A673 (cell line): Measurements from ENCODE around the gene VPS4B. TPM values are rescaled to one million over a fixed set of nuclear protein-coding genes. Genes with fewer than 3 reads are reported as not detected.

Experiments used
- BruUV-seq: library from RNA; stranded (reverse); fragments of 400-500 nt; replicated peaks from 2 replicates; lab custom pipeline; 2021; lab: Mats Ljungman, UMichigan
- CTCF ChIA-PET: fragments of 300-600 bp; sonication (Branson Sonifier 250); formaldehyde crosslinking; loops from one replicate; lab custom pipeline; 2022; ENCODE audit warnings: antibody characterized with exemption; lab: Charles Lee
- POLR2A ChIA-PET: fragments of 300-600 bp; sonication (Branson Sonifier 250); formaldehyde crosslinking; loops from one replicate; lab custom pipeline; 2022; ENCODE audit warnings: antibody characterized with exemption; ENCODE audit not compliant: low non-redundant PET; lab: Charles Lee
- DNase-seq: peaks from one replicate; pipeline ENCODE4 v3.0.0-alpha.2; 2015; ENCODE audit warnings: low spot score
- H3K27ac ChIP-seq: fragments of 200-600 bp; sonication (generic); 2 replicates; pipeline ENCODE4 v1.5.1; 2016; ENCODE audit warnings: mixed run types, low read depth, mild to moderate bottlenecking, mixed read lengths, antibody characterized with exemption, low read length; ENCODE audit not compliant: poor library complexity, severe bottlenecking
- H3K27me3 ChIP-seq: fragments of 200-600 bp; sonication (generic); replicated peaks from 2 replicates; pipeline ENCODE4 v1.6.1; 2017; ENCODE audit warnings: mixed run types, low read depth, mild to moderate bottlenecking, mixed read lengths, antibody characterized with exemption, low read length; ENCODE audit not compliant: insufficient read depth, poor library complexity
- H3K36me3 ChIP-seq: fragments of 200-600 bp; sonication (generic); 2 replicates; pipeline ENCODE4 v1.6.1; 2016; ENCODE audit warnings: mixed run types, mild to moderate bottlenecking, mixed read lengths, antibody characterized with exemption, low read length; ENCODE audit not compliant: insufficient read depth, poor library complexity, severe bottlenecking
- H3K4me1 ChIP-seq: fragments of 200-600 bp; sonication (generic); 2 replicates; pipeline ENCODE4 v1.6.1; 2017; ENCODE audit warnings: mixed run types, mild to moderate bottlenecking, mixed read lengths, antibody characterized with exemption, low read length; ENCODE audit not compliant: insufficient read depth, poor library complexity, severe bottlenecking
- H3K4me3 ChIP-seq: fragments of 200-600 bp; sonication (generic); 2 replicates; pipeline ENCODE4 v1.5.1; 2016; ENCODE audit warnings: low read depth, mixed run types, mild to moderate bottlenecking, mixed read lengths, low read length; ENCODE audit not compliant: poor library complexity, severe bottlenecking
- H3K9me3 ChIP-seq: fragments of 200-600 bp; sonication (generic); 2 replicates; pipeline ENCODE4 v1.6.1; 2016; ENCODE audit warnings: mixed run types, low read depth, mild to moderate bottlenecking, mixed read lengths, antibody characterized with exemption, low read length; ENCODE audit not compliant: poor library complexity, severe bottlenecking
- CTCF ChIP-seq: fragments of 300-800, 200-600 bp; sonication (generic); conservative IDR thresholded peaks from 2 replicates; pipeline ENCODE4 v1.5.1; 2017; ENCODE audit warnings: low read depth, mild to moderate bottlenecking, antibody characterized with exemption, low read length, moderate library complexity, mixed read lengths
- EZH2 ChIP-seq: fragments of 200-600 bp; sonication (generic); IDR thresholded peaks from 2 replicates; pipeline ENCODE4 v1.6.1; 2017; ENCODE audit warnings: borderline replicate concordance, low read depth, mild to moderate bottlenecking, mixed read lengths, antibody characterized with exemption, low read length; ENCODE audit not compliant: poor library complexity, severe bottlenecking
- intact Hi-C: fragments of 100-400 bp; cut with micrococcal nuclease; formaldehyde crosslinking; loops from one replicate; pipeline ENCODE4 v1.10.0; 2022; ENCODE audit not compliant: unreplicated experiment
- total RNA-seq: library from RNA; stranded (reverse); gene quantifications from 2 replicates; pipeline ENCODE4 v1.2.3, GENCODE V29; 2021

The VPS4B gene
- total RNA-seq, 1 experiment from 2014 or later, result 94.8 TPM

GRCh38 chr18:63446266-63446665 lies 24.0 kb upstream of the VPS4B start:
- H3K27me3 ChIP-seq, result no peaks in the 10 kb centered on the region
- no peak for DNase-seq
- no TSS peak for BruUV-seq
- POLR2A ChIA-PET, result no interaction called here
- no peak for TF ChIP-seq CTCF
- no peak for TF ChIP-seq EZH2
- intact Hi-C loops, result loop anchor here (10.0 kb wide), 2 partner anchors 59 to 861 kb away; no protein-coding TSS in a partner anchor
- H3K36me3 ChIP-seq, result no peaks in the 10 kb centered on the region
- H3K27ac ChIP-seq, result no peak overlapping the region
- peaks cover 11% of the 10 kb centered on the region for H3K4me1 ChIP-seq
- no peaks in the 10 kb centered on the region for H3K9me3 ChIP-seq
- CTCF ChIA-PET, result no interaction called here
- no peak overlapping the region for H3K4me3 ChIP-seq

GRCh38 chr18:63445037-63445436 lies 22.8 kb upstream of the VPS4B start:
- CTCF ChIA-PET, result no interaction called here
- no peaks in the 10 kb centered on the region for H3K9me3 ChIP-seq
- POLR2A ChIA-PET, result no interaction called here
- no peak overlapping the region for H3K4me3 ChIP-seq
- H3K27ac ChIP-seq, result peak overlapping the region; percentile 29
- no peaks in the 10 kb centered on the region for H3K36me3 ChIP-seq
- BruUV-seq, result no TSS peak
- H3K4me1 ChIP-seq, result peaks cover 16% of the 10 kb centered on the region
- DNase-seq, result no peak
- intact Hi-C loops, result loop anchor here (10.0 kb wide), 2 partner anchors 60 to 860 kb away; no protein-coding TSS in a partner anchor
- H3K27me3 ChIP-seq, result no peaks in the 10 kb centered on the region
- TF ChIP-seq EZH2 (no peak), CTCF (no peak)

GRCh38 chr18:63444580-63444979 lies 22.3 kb upstream of the VPS4B start:
- TF ChIP-seq EZH2 (no peak), CTCF (no peak)
- H3K4me1 ChIP-seq, result peaks cover 20% of the 10 kb centered on the region
- no peaks in the 10 kb centered on the region for H3K36me3 ChIP-seq
- intact Hi-C loops, result loop anchor here (5.0 to 10.0 kb wide), 3 partner anchors 60 to 860 kb away; no protein-coding TSS in a partner anchor
- no peaks in the 10 kb centered on the region for H3K27me3 ChIP-seq
- no TSS peak for BruUV-seq
- peak overlapping the region; percentile 4 for H3K27ac ChIP-seq
- peak; percentile 85 for DNase-seq
- ChIA-PET POLR2A (no interaction called here), CTCF (no interaction called here)
- H3K9me3 ChIP-seq, result no peaks in the 10 kb centered on the region
- no peak overlapping the region for H3K4me3 ChIP-seq
